K562 (cell line): ENCODE data around the gene ARMH1. TPM values are rescaled to one million over a fixed set of nuclear protein-coding genes. Genes with fewer than 3 reads are reported as not detected.

Experiments
- DDX20 ChIP-seq: fragments of 450-650 bp; IDR thresholded peaks from 2 replicates; pipeline ENCODE4 v1.6.1; 2016; ENCODE audit warnings: missing genetic modification characterization, low read depth, mild to moderate bottlenecking, missing compliant biosample characterization, moderate library complexity
- ETV6 ChIP-seq, 3 experiments: fragments of 150-350 bp in 1 of 3; sonication (generic) in 1 of 3; formaldehyde crosslinking in 1 of 3; IDR thresholded peaks; 2 replicates each; pipeline versions ENCODE4 v1.6.1 to v1.8.0; 2014 to 2022; ENCODE audit warnings: borderline replicate concordance in 2 of 3, low read depth in 2 of 3, antibody characterized with exemption in 1 of 3, low read length in 1 of 3, mild to moderate bottlenecking in 1 of 3, missing genetic modification reagents in 1 of 3
- HMG20B ChIP-seq: fragments of 250-450 bp; sonication (Bioruptor Pico); IDR thresholded peaks from 2 replicates; pipeline ENCODE4 v1.5.0; 2021; ENCODE audit warnings: mild to moderate bottlenecking
- KLF6 ChIP-seq: fragments of 250-450 bp; sonication (Bioruptor Pico); IDR thresholded peaks from 2 replicates; pipeline ENCODE4 v1.4.0; 2020; ENCODE audit warnings: mild to moderate bottlenecking, moderate library complexity, borderline replicate concordance
- MECOM ChIP-seq: fragments of 250-450 bp; sonication (Bioruptor Pico); IDR thresholded peaks from 2 replicates; pipeline ENCODE4 v1.8.0; 2022; ENCODE audit warnings: inconsistent platforms
- NCOA2 ChIP-seq, 2 experiments: fragments of 450-650 bp; IDR thresholded peaks; 2 replicates each; pipeline ENCODE4 v1.6.1; 2018; ENCODE audit warnings: mild to moderate bottlenecking in 2 of 2, moderate library complexity in 1 of 2; ENCODE audit not compliant: partially characterized antibody in 2 of 2
- NFE2L1 ChIP-seq: fragments of 450-650 bp; IDR thresholded peaks from 2 replicates; pipeline ENCODE4 v1.6.1; 2016; ENCODE audit warnings: missing genetic modification characterization, low read depth, mild to moderate bottlenecking, missing compliant biosample characterization, moderate library complexity, borderline replicate concordance
- NR4A1 ChIP-seq, 2 experiments: fragments of 250-450 bp in 1 of 2; fragments of 450-650 bp in 1 of 2; sonication (Bioruptor Pico) in 1 of 2; IDR thresholded peaks; 2 replicates each; pipeline versions ENCODE4 v1.4.0 to v1.6.1; 2016 to 2020; ENCODE audit warnings: mild to moderate bottlenecking in 2 of 2, missing compliant biosample characterization in 1 of 2, missing genetic modification characterization in 1 of 2, moderate library complexity in 1 of 2
- SAFB2 ChIP-seq: fragments of 200-400 bp; formaldehyde crosslinking; IDR thresholded peaks from 2 replicates; pipeline ENCODE4 v1.6.1; 2018; ENCODE audit warnings: borderline replicate concordance, low read length, low read depth, moderate library complexity; ENCODE audit not compliant: severe bottlenecking
- SMAD2 ChIP-seq: fragments of 150-350 bp; IDR thresholded peaks from 2 replicates; pipeline ENCODE4 v1.6.1; 2014; ENCODE audit warnings: low read depth, mild to moderate bottlenecking, low read length
- TEAD2 ChIP-seq: fragments of 450-650 bp; IDR thresholded peaks from 2 replicates; pipeline ENCODE4 v1.6.1; 2016; ENCODE audit warnings: missing genetic modification characterization, control low read depth, missing compliant biosample characterization
- YBX1 ChIP-seq: fragments of 450-650 bp; IDR thresholded peaks from 2 replicates; pipeline ENCODE4 v1.7.1; 2016; ENCODE audit warnings: mild to moderate bottlenecking
- ZC3H8 ChIP-seq: fragments of 450-650 bp; IDR thresholded peaks from 2 replicates; pipeline ENCODE4 v1.6.1; 2017
- polyA plus RNA-seq, 8 experiments: library from polyadenylated mRNA; depleted of rRNA in 4 of 8; stranded (reverse) in 5 of 8; unstranded in 3 of 8; fragments of >200 nt; fragmentation: Nextera tagmentation in 2 of 8; fragmentation: Illumina TruSeq in 1 of 8; extraction: Ambion mirVana in 2 of 8; extraction: Trizol in 1 of 8; gene quantifications; 2 replicates each; pipeline versions ENCODE4 v1.2.1 to v1.2.3, GENCODE V29; 2011 to 2014; ENCODE audit warnings: inconsistent platforms in 1 of 8, missing spikeins in 1 of 8
- total RNA-seq, 7 experiments: library from RNA; depleted of rRNA in 6 of 7; stranded (reverse); fragments of >200 nt in 6 of 7; fragmentation: Illumina TruSeq in 2 of 7; extraction: Trizol in 2 of 7; gene quantifications; 2 replicates each; pipeline versions ENCODE4 v1.2.1 to v1.2.3, GENCODE V29; 2011 to 2021; ENCODE audit warnings: low replicate concordance in 1 of 7
- TF ChIP-seq, protein P1 (sequence below), 2 experiments: fragments of 450-650 bp; IDR thresholded peaks; 2 replicates each; pipeline ENCODE4 v1.6.1; 2018; ENCODE audit warnings: mild to moderate bottlenecking in 2 of 2, low read depth in 1 of 2; ENCODE audit not compliant: partially characterized antibody in 2 of 2
- TF ChIP-seq, protein P2 (sequence below): IDR thresholded peaks from 3 replicates; pipeline ENCODE4 v1.6.1; 2011; ENCODE audit warnings: borderline replicate concordance, mild to moderate bottlenecking; ENCODE audit not compliant: insufficient read length, insufficient read depth
- TF ChIP-seq, protein P3 (sequence below): fragments of 250-450 bp; sonication (Bioruptor Pico); IDR thresholded peaks from 2 replicates; pipeline ENCODE4 v1.8.0; 2021; ENCODE audit warnings: borderline replicate concordance, mild to moderate bottlenecking, moderate library complexity; ENCODE audit not compliant: poor library complexity, severe bottlenecking
- TF ChIP-seq, protein P4 (sequence below): fragments of 450-650 bp; formaldehyde crosslinking; IDR thresholded peaks from 2 replicates; pipeline ENCODE4 v1.4.0; 2022; ENCODE audit warnings: mild to moderate bottlenecking, moderate library complexity

ARMH1 gene
- total and polyA plus RNA-seq, 9 of the 15 experiments (the other 6 are each of a cell fraction or from before 2014, with no cell fraction given) = 0.41 TPM; not detected in 8

DNA sequence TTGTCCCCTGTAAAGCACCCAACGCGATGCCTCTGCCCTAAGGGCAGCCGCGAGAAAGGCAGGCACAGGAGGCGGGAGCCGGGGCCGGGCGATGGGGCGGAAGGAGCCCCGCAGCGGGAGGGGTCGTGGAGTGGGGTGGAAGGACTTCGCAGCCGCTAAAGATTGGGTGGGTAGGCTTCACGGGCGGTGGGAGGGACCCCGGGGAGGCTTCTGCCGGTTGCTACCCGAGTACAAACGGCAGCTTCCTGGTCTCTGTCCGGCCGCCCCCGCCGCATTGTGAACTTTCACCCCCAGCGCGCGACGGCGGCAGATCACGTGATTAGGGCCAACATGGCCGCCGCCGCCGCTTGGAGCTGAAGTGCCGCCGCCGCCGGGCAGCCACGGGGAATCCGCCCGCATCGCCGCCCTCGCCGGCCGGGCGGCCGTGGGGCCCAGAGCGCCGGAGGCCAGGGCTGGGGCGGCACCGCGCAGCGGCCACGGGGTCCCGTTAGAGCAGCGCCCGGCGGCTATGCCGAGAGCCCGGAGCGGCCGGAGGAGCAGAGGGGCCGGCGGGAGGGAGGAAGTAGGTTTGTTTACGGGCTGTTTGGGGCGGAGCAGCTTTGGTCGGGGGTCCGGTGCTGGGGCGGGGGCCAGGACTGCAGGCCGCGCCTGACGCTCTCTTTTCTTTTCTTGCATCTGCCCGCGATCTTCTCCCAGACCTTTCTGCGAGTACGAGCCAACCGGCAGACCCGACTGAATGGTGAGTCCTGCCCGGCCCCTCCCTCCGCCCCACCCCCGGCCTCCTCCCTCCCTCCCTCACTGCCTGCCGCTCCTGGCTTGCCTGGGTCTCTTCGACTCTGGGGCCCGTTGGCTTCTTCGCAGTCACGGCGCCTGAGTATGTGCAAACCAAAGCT is 42.6 kb upstream of the ARMH1 start (continued):
- TF ChIP-seq NFE2L1 (tag) (no peak), KLF6 (CRISPR knock-in tag) (peak; percentile 53; the same call in 1 of the 2 replicates), DDX20 (no peak), TEAD2 (tag) (no peak), ETV6 (IDR thresholded peaks at IDR 0.05; ENCODE audit: borderline replicate concordance in 1 of 2, low read depth in 2 of 2, low read length in 1 of 2) (peak in 1 of 2 experiments; percentile 64; a peak in 1 of 4 replicates), ETV6 (CRISPR knock-in tag; IDR thresholded peaks at IDR 0.05; ENCODE audit: borderline replicate concordance) (no peak), MECOM (CRISPR knock-in tag) (peak; percentile 57; the same call in 1 of the 2 replicates), NCOA2 (IDR thresholded peaks at IDR 0.05; ENCODE audit: partially characterized antibody in 2 of 2) (no peak), SMAD2 (no peak), SAFB2 (no peak), HMG20B (no peak), YBX1 (no peak), NR4A1 (CRISPR knock-in tag; IDR thresholded peaks at IDR 0.05) (no peak), NR4A1 (tag; IDR thresholded peaks at IDR 0.05) (peak; percentile 85), ZC3H8 (no peak)
- TF ChIP-seq, protein P1, sequence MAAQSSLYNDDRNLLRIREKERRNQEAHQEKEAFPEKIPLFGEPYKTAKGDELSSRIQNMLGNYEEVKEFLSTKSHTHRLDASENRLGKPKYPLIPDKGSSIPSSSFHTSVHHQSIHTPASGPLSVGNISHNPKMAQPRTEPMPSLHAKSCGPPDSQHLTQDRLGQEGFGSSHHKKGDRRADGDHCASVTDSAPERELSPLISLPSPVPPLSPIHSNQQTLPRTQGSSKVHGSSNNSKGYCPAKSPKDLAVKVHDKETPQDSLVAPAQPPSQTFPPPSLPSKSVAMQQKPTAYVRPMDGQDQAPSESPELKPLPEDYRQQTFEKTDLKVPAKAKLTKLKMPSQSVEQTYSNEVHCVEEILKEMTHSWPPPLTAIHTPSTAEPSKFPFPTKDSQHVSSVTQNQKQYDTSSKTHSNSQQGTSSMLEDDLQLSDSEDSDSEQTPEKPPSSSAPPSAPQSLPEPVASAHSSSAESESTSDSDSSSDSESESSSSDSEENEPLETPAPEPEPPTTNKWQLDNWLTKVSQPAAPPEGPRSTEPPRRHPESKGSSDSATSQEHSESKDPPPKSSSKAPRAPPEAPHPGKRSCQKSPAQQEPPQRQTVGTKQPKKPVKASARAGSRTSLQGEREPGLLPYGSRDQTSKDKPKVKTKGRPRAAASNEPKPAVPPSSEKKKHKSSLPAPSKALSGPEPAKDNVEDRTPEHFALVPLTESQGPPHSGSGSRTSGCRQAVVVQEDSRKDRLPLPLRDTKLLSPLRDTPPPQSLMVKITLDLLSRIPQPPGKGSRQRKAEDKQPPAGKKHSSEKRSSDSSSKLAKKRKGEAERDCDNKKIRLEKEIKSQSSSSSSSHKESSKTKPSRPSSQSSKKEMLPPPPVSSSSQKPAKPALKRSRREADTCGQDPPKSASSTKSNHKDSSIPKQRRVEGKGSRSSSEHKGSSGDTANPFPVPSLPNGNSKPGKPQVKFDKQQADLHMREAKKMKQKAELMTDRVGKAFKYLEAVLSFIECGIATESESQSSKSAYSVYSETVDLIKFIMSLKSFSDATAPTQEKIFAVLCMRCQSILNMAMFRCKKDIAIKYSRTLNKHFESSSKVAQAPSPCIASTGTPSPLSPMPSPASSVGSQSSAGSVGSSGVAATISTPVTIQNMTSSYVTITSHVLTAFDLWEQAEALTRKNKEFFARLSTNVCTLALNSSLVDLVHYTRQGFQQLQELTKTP (IDR thresholded peaks at IDR 0.05; ENCODE audit: low read depth in 1 of 2, partially characterized antibody in 2 of 2) = peak in 1 of 2 experiments; percentile 46
- TF ChIP-seq, protein P2, sequence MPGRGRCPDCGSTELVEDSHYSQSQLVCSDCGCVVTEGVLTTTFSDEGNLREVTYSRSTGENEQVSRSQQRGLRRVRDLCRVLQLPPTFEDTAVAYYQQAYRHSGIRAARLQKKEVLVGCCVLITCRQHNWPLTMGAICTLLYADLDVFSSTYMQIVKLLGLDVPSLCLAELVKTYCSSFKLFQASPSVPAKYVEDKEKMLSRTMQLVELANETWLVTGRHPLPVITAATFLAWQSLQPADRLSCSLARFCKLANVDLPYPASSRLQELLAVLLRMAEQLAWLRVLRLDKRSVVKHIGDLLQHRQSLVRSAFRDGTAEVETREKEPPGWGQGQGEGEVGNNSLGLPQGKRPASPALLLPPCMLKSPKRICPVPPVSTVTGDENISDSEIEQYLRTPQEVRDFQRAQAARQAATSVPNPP = no peak
- TF ChIP-seq, protein P3, sequence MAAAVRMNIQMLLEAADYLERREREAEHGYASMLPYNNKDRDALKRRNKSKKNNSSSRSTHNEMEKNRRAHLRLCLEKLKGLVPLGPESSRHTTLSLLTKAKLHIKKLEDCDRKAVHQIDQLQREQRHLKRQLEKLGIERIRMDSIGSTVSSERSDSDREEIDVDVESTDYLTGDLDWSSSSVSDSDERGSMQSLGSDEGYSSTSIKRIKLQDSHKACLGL (CRISPR knock-in tag) = peak; percentile 92
- TF ChIP-seq, protein P4, sequence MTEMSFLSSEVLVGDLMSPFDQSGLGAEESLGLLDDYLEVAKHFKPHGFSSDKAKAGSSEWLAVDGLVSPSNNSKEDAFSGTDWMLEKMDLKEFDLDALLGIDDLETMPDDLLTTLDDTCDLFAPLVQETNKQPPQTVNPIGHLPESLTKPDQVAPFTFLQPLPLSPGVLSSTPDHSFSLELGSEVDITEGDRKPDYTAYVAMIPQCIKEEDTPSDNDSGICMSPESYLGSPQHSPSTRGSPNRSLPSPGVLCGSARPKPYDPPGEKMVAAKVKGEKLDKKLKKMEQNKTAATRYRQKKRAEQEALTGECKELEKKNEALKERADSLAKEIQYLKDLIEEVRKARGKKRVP (CRISPR knock-in tag) = no peak
